DND-41 (cell line): ENCODE measurements around the gene GRID2.

Experiments
- ATAC-seq: fragments of 200-7000 bp; cut with Tn5 transposase; 3 replicates; pipeline ENCODE4 v1.9.1; 2021; ENCODE audit warnings: low read depth; ENCODE audit not compliant: insufficient read depth
- DNase-seq: peaks from one replicate; pipeline ENCODE4 v3.0.0-alpha.2; 2020
- H2AFZ ChIP-seq: 2 replicates; pipeline ENCODE4 v1.6.0; 2012; ENCODE audit warnings: low read depth, low read length
- H3K27ac ChIP-seq: 2 replicates; pipeline ENCODE4 v1.5.1; 2012; ENCODE audit warnings: low read length, inconsistent platforms
- H3K27me3 ChIP-seq: fragments of 200-600 bp; sonication (generic); 2 replicates; pipeline ENCODE4 v1.6.0; 2012; ENCODE audit warnings: low read length, mild to moderate bottlenecking, inconsistent platforms; ENCODE audit not compliant: insufficient read depth, poor library complexity
- H3K36me3 ChIP-seq: 2 replicates; pipeline ENCODE4 v1.5.1; 2012; ENCODE audit warnings: low read length, inconsistent platforms; ENCODE audit not compliant: insufficient read depth
- H3K4me1 ChIP-seq: 2 replicates; pipeline ENCODE4 v1.5.1; 2012; ENCODE audit warnings: mild to moderate bottlenecking, low read length; ENCODE audit not compliant: insufficient read depth
- H3K4me2 ChIP-seq: 2 replicates; pipeline ENCODE4 v1.6.0; 2012; ENCODE audit warnings: mild to moderate bottlenecking, moderate library complexity, low read length, inconsistent platforms; ENCODE audit not compliant: insufficient read depth
- H3K4me3 ChIP-seq, 2 experiments: fragments of 200-600 bp in 1 of 2; shearing (Covaris generic) in 1 of 2; 2 replicates each; pipeline ENCODE4 v1.5.1; 2012 to 2016; ENCODE audit warnings: inconsistent platforms in 2 of 2, low read length in 2 of 2, mild to moderate bottlenecking in 2 of 2, low read depth in 1 of 2, moderate library complexity in 1 of 2
- H3K79me2 ChIP-seq: 2 replicates; pipeline ENCODE4 v1.6.0; 2012; ENCODE audit warnings: low read length, inconsistent platforms; ENCODE audit not compliant: insufficient read depth
- H3K9ac ChIP-seq: 2 replicates; pipeline ENCODE4 v1.6.0; 2012; ENCODE audit warnings: low read depth, mild to moderate bottlenecking, inconsistent platforms, low read length, moderate library complexity
- H3K9me3 ChIP-seq: 2 replicates; pipeline ENCODE4 v1.5.1; 2012; ENCODE audit warnings: low read length, moderate library complexity, mild to moderate bottlenecking, inconsistent platforms; ENCODE audit not compliant: insufficient read depth, severe bottlenecking
- H4K20me1 ChIP-seq: 2 replicates; pipeline ENCODE4 v1.6.0; 2012; ENCODE audit warnings: low read length; ENCODE audit not compliant: insufficient read depth
- CTCF ChIP-seq: IDR thresholded peaks from 2 replicates; pipeline ENCODE4 v1.5.1; 2012; ENCODE audit warnings: borderline replicate concordance, low read length, moderate library complexity, mild to moderate bottlenecking; ENCODE audit not compliant: poor library complexity, severe bottlenecking; ENCODE audit errors: extremely low read depth
- EZH2 ChIP-seq: IDR thresholded peaks from 3 replicates; pipeline ENCODE4 v1.6.1; 2012; ENCODE audit warnings: borderline replicate concordance, low read depth, mild to moderate bottlenecking, moderate library complexity, low read length, inconsistent platforms; ENCODE audit not compliant: severe bottlenecking

Gene GRID2

GRCh38 chr4:93000910-93001309 lies 697.1 kb downstream of the GRID2 start:
- H3K27ac ChIP-seq, result no peak overlapping the region
- no peaks in the 10 kb centered on the region for H3K79me2 ChIP-seq
- H4K20me1 ChIP-seq, result no peaks in the 10 kb centered on the region
- H3K36me3 ChIP-seq, result no peaks in the 10 kb centered on the region
- no peak overlapping the region for H3K9ac ChIP-seq
- TF ChIP-seq CTCF (no peak), EZH2 (no peak)
- no peak for ATAC-seq
- H3K27me3 ChIP-seq, result no peaks in the 10 kb centered on the region
- H2AFZ ChIP-seq, result no peak overlapping the region
- H3K4me3 ChIP-seq, result no peak overlapping the region
- DNase-seq, result no peak
- H3K9me3 ChIP-seq, result no peaks in the 10 kb centered on the region
- H3K4me1 ChIP-seq, result no peaks in the 10 kb centered on the region
- H3K4me2 ChIP-seq, result no peak overlapping the region

GRCh38 chr4:93002240-93002639 lies 698.5 kb downstream of the GRID2 start:
- H2AFZ ChIP-seq, result no peak overlapping the region
- DNase-seq (no peak), ATAC-seq (no peak)
- no peak overlapping the region for H3K4me2 ChIP-seq
- H4K20me1 ChIP-seq, result no peaks in the 10 kb centered on the region
- TF ChIP-seq CTCF (no peak), EZH2 (no peak)
- no peak overlapping the region for H3K4me3 ChIP-seq
- H3K9ac ChIP-seq, result no peak overlapping the region
- H3K4me1 ChIP-seq, result no peaks in the 10 kb centered on the region
- H3K36me3 ChIP-seq, result no peaks in the 10 kb centered on the region
- no peak overlapping the region for H3K27ac ChIP-seq
- H3K79me2 ChIP-seq, result no peaks in the 10 kb centered on the region
- H3K27me3 ChIP-seq, result no peaks in the 10 kb centered on the region
- H3K9me3 ChIP-seq, result no peaks in the 10 kb centered on the region

GRCh38 chr4:93016350-93016749 lies 712.6 kb downstream of the GRID2 start:
- ATAC-seq, result no peak
- no peaks in the 10 kb centered on the region for H3K79me2 ChIP-seq
- H3K4me2 ChIP-seq, result no peak overlapping the region
- no peak overlapping the region for H3K9ac ChIP-seq
- no peaks in the 10 kb centered on the region for H3K27me3 ChIP-seq
- no peak overlapping the region for H3K27ac ChIP-seq
- H4K20me1 ChIP-seq, result no peaks in the 10 kb centered on the region
- H3K4me1 ChIP-seq, result no peaks in the 10 kb centered on the region
- no peak overlapping the region for H2AFZ ChIP-seq
- no peaks in the 10 kb centered on the region for H3K36me3 ChIP-seq
- no peaks in the 10 kb centered on the region for H3K9me3 ChIP-seq
- H3K4me3 ChIP-seq, result no peak overlapping the region
- TF ChIP-seq CTCF, result no peak
- TF ChIP-seq EZH2, result no peak
- no peak for DNase-seq

GRCh38 chr4:93018243-93018642 lies 714.5 kb downstream of the GRID2 start:
- TF ChIP-seq EZH2, result no peak
- no peak for TF ChIP-seq CTCF
- Histone ChIP-seq H3K27ac (no peak overlapping the region), H3K79me2 (no peaks in the 10 kb centered on the region), H3K4me1 (no peaks in the 10 kb centered on the region), H4K20me1 (no peaks in the 10 kb centered on the region), H3K36me3 (no peaks in the 10 kb centered on the region), H2AFZ (no peak overlapping the region), H3K27me3 (no peaks in the 10 kb centered on the region), H3K4me2 (no peak overlapping the region), H3K4me3 (no peak overlapping the region), H3K9me3 (no peaks in the 10 kb centered on the region), H3K9ac (no peak overlapping the region)
- DNase-seq (no peak), ATAC-seq (no peak)
